SIG-M5 treated with dmso at 0.1 percent for 504 hours (cell line): ENCODE data around the gene SLC7A10.
A peak's percentile ranks its signal among the peaks of the same experiment; 100 is the strongest.
"Not testable (repeated sequence)": the region's sequence is repeated elsewhere in the genome, so short reads cannot be mapped to it uniquely, and the experiment has no call there.

ENCODE experiments used
- DNase-seq: peaks from one replicate; lab custom pipeline; 2025; ENCODE audit not compliant: unreplicated experiment; lab: John Stamatoyannopoulos, UW

Gene SLC7A10

DNA sequence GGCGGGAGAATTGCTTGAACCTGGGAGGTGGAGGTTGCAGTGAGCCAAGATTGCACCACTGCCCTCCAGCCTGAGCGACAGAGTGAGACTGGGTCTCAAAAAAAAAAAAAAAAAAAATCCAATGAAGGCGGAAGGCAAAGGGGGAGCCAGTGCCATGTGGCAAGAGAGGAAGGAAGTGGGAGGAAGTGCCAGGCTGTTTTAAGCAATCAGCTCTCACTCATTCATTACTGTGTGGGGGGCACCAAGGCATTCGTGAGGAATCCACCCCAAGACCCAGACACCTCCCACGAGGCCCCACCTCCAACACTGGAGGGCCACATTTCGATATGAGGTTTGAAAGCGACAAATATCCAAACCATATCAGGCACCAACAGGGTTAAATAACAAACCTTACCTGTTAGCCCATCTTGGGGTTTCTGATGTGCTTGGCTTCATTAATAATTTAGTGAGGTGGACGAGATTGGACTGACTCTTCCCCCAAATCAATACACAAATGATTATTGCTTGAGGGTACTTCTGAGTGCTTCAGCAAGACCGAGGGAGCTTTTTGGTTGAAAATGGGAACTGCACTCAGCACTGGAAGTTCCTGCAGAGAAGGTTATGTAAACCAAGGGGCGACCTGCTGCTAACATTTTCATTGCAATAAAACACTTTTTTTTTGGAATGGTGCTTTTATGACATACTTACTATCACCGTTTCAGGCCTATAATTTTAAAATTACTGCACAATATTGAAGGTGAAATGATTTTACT is 39.0 kb downstream of the SLC7A10 start:
- peak; percentile 79 for DNase-seq

- peak; percentile 84 for DNase-seq
Measured at GRCh38 chr19:33177417-33177979, 48.2 kb downstream of the SLC7A10 start.

- peak; percentile 96 for DNase-seq
Measured at GRCh38 chr19:33176670-33177416, 48.8 kb downstream of the SLC7A10 start.

- DNase-seq = peak; percentile 10
Measured at GRCh38 chr19:33175886-33176669, 49.6 kb downstream of the SLC7A10 start.

DNA sequence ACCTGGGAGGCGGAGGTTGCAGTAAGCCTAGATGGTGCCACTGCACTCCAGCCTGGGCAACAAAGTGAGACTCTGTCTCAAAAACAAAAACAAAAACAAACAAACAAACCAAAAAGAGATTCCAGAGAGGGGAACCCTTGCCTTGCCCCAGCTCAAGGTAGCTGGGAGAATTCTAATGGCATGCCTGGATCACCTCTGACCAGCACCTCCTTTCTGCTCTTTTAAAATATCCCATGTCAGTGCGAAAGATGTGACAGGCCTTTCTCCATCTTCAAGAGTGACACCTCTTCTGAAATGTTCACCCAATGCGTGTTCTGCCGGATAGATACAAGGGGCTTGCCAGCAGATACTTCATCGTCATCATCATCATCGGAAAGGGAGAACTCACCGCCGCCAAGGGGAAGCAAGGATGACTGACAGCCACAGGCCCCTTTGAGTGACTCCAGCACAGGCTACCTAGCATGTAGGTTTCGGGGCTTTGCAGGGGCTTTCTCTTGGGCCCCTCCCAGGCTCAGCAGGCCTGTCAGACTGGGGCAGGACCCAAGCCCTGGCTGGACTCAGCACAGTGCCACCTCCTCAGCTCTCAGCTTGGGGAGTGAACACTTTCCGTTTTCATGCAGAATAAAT is 50.4 kb downstream of the SLC7A10 start:
- no peak for DNase-seq

DNA sequence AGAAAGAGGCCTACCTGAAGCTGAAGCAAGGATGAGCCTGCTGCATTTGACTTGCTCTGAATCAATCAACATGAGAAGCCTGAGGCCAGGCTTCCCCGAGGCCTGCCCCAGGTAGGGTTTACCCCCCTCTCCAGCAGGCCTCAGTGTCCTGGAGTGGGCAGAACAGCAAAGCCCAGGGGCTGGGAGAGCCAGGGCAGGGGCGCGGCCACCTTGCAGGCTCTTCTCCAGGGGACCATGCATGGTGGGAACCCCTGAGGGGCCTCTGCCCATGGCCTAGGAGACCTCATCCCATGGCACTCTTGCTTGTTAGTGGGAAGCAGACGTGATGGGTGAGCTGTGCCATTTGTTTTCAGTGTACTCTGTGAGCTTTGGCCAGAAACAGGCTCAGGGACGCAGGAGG is 51.5 kb downstream of the SLC7A10 start:
- DNase-seq = no peak

DNA sequence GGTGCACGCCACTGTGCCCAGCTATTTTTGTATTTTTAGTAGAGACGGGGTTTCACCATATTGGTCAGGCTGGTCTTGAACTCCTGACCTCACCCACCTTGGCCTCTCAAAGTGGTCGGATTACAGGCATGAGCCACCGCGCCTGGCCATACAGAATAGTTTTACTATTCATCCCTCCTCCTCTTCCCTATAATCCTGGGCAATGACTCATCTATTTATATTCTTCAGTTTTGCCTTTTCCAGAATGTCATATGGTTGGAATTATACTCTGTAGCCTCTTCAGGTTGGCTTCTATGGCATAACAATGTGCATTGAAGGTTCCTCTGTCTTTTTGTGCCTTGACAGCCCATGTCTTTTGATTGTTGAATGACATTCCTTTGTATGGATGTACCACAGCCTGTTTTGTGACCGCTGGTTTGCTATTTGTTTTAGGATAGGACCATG is 53.7 kb downstream of the SLC7A10 start:
- no peak for DNase-seq

DNA sequence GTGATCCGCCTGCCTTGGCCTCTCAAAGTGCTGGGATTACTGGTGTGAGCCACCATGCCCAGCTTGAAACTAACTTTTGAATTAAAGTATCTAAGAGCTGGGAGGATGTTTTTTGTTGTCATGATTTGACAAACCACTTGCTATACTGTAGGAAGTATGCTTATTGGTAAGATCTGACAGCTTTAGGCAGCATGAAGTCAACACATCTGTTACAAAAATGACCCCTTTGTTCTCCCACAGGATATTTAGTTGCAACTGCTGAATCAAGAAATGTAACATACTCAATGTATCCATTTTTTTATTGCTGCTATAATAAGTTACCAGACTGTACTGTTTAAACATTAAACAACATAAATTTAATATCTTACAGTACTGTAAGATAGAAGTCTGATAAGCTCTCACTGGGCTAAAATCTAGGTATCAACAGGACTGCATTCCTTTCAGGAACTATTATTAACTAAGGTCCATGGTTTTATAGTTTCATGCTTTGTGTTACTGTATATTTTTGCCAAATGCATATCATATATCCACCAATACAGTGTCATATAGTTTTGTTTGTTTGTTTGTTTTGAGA is 54.3 kb downstream of the SLC7A10 start:
- DNase-seq = no peak

GRCh38 chr19:33168528-33168927 is 57.1 kb downstream of the SLC7A10 start:
- no peak for DNase-seq

GRCh38 chr19:33167438-33167837 is 58.2 kb downstream of the SLC7A10 start:
- DNase-seq = no peak

GRCh38 chr19:33166037-33166436 is 59.6 kb downstream of the SLC7A10 start:
- DNase-seq = not testable (repeated sequence)

DNA sequence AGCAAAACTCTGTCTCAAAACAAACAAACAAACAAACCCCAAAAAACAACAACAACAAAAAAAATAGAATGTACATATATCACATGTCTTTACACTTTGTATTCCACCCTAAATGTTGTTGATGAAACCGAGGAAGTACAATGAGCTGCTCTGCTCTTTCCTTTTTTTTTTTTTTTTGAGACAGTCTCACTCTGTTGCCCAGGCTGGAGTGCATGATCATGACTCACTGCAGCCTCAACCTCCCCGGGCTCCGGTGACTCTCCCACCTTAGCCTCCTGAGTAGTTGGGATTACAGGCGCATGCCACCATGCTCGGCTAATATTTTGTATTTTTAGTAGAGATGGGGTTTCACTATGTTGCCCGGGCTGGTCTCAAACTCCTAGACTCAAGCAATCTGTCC is 62.2 kb downstream of the SLC7A10 start:
- DNase-seq = no peak

DNA sequence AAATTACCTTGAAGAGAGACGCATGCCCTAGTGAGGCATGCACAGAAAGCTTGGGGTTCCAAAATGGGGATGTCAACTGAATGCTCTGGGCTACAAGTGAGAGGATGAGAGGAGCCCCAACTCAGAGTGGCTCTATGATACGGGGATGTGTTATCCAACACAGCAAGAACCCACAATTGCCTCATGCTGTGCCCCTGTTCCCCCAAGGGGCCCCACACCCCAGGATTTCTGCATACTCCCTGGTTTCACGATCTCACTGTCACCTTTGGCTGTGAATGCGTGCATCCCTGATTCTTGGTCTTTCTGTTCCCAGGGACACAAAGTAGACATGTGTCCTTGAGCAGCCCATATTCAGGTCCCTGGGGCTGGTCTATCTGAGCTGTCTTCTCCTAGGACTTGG is 64.4 kb downstream of the SLC7A10 start:
- DNase-seq = no peak

- DNase-seq = no peak
Measured at GRCh38 chr19:33159893-33160292, 65.8 kb downstream of the SLC7A10 start.

DNA sequence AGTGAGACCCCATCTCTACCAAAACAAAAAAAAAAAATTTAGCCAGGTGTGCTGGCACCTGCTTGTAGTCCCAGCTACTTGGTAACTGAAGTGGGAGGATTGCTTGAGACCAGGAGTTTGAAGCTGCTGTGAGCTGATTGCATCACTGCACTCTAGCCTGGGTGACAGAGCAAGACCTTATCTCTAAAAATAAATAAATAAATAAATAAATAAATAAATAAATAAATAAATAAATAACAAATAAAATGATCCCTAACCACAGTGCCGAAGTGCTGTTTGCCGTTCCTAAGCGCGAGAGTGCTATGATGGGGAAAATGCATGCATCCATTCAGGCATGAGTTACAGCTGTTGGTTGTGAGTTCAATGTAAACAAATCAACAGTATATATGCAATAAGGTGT is 66.5 kb downstream of the SLC7A10 start:
- no peak for DNase-seq
